Ammon's horn (tissue), 1 donor: ENCODE data around the gene FHIT.

ENCODE experiments used
- DNase-seq: peaks from one replicate; pipeline ENCODE4 v3.0.0-alpha.2; 2016; ENCODE audit warnings: low spot score

FHIT gene

GRCh38 chr3:60047426-60048200, 1203.6 kb downstream of the FHIT start:
- DNase-seq = no peak

DNA sequence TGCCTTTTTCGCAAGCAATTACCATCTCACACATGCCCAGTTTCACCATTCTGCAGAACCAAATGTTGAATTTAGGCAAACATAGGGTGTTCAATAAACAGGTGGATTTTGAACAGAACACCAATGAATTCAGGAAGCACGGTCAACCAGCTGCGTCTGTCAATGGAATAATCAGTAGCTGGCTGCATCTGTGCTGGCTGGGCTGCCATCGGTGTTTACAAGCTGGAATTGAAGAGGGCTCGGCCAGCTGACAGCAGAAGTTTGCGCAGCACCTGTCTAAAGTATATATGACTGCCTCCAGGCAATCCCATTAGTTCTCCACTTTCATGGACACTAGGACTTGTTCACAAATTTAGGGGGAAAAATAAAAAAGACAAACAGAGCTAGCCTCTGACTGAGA, 1205.0 kb downstream of the FHIT start:
- peak; percentile 29 for DNase-seq

DNA sequence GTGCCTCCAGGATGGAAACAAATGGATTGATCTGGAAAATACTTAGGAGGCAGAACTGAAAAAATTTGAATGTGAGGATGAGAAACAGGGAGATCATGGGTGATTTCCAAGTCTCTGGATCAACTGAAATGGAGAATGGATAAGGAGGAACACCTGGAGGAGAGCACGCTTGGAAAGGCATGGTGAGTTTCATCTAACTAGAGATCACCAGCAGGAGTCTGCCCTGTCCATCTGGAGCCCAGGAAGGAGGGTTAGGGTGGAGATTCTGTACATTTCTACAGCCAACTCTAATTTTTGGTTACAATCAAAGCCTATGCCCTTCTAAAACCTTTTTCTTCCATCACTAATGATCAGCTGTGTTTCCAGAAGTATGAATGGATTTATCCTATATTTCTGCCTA, 1205.6 kb downstream of the FHIT start:
- DNase-seq = no peak

GRCh38 chr3:60036803-60037202, 1214.4 kb downstream of the FHIT start:
- no peak for DNase-seq

DNA sequence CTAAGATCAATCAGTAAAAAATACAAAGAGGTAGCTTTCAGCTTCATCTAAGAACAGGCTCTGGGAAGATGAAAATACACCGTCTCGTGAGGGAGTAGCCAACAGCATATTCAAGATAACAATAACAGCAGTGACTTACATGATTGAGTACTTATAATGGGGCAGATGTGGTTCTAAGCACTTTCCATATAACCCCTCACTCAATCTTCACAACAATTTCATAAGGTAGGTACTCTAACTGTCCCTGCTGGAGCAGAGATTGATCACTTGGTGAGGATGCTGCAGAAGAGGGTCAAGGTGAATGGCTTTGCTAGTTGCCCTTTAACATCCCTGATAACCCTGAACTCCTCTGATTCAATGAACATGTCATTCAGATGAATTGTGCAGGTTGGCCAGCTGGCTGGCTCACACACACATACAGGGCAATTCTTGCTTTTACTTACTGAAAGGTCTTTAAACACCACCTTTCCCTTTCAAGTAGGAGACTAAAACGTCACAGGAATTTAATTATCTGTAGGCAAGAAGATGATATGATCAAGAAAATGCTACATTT, 1217.3 kb downstream of the FHIT start:
- no peak for DNase-seq

DNA sequence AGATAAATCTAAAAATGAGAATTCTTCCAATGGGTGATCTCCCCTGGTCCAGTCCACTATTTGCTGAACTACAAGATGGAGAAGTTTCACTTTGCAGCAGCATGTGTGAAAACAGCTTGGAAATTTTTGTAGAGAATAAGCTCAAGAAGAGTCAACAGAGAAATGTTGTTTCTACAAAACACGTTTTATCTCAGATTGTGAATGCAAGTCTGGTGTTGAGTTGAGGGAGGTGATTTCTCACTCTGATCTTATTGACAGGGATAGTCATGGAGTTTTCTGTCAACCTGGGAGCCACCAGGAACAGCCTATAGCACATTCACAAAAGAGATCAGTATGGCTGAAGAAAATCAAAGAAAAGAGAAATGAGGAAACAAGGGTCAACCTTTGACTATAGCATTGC, 1220.3 kb downstream of the FHIT start:
- DNase-seq = no peak

DNA sequence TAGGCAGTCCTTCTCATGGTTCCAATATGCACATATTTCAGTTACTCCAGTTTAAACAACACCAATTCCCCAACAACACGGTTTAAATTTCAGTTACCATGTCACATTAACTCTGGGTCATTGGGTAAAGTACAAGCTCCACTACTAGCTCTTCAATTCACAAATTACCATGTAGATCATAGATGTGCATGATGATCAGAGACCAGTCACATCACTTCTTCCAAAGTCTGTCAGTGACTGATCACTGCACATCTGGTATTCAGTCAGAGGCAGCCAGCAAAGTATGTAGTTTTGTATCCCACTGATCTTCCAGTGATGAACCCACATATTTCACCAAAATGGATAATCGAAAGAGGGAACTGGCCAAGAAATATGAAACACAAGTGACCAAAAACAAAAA, 1223.0 kb downstream of the FHIT start:
- no peak for DNase-seq

DNA sequence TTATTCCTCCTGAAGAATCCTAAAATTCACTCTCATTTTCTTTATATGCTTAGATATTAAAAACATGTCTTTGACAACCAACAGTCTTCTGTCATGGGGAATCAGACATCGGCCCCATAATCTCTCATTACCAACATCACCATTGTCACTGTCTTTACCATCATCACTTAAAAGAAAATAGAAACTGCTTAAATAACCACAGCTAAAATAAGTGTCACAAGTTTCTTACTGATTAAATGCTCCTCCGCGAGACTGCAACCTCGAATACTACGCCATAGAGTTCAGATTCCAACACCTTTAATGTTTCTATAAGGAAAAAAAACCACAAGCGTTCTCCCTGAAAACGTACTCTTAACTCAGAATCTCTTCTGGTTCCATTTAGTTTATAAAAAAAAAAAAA, 1223.9 kb downstream of the FHIT start:
- no peak for DNase-seq

DNA sequence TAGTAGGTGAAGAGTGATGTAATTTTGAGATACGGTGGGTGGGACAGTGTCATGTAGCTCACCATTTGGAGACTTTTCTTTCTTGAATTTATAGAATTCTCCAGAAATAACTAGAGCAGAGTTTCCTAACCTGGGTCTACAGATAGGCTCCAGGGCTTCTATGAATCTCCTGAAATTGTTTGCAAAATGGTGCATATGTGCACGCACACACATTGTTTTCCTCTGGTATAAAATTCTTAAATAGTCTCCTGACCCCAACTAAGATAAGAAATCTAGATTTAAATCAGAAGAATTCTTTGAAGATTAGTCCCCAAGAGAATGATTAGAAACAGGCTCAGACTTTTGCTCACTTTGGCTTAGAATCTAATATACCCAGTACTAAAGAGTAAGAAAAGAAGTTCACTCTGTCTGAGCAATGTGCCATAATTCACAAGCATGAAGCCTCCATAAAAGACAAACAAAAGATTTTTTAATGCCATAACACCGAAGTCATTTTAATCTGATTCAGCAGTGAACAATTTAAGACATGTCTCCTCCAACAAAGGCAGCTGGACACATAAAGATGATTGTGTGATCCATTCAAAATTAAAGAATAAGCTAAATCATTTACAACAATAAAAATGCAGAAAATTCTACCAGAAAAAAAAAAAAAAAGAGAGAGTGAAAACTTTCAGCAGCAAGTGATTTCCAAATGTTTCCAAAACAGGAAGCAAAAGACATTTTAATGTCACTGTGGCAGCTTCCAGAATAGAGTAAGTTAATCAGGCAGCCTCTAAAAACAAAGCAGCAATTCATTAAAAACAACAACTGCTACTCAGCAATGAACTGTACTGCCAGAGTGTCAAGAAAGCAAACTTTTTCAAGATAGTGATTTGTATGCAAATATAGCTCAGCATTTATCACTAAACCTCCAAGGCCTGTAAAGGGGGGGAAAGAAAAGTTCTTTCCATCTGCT, 1225.9 kb downstream of the FHIT start:
- DNase-seq = no peak

DNA sequence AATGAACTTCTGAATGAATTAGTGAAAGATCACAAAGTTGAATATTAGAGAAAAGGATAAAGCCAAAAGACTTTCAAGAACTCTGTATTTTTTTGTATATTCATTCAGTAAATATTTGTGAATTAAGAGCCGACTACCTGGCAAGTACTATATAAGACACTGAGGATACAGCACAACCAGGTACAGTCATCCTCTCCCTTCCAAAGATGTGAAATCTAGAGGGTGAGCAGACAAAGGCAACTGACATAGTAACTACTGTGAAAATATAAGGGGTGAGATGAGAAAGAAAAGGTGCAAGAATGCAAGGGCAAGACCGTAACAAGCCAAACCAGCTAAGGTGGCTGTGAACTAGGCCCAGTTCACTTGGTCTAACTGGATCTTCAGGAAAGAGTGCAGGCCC, 1226.9 kb downstream of the FHIT start:
- DNase-seq = no peak

DNA sequence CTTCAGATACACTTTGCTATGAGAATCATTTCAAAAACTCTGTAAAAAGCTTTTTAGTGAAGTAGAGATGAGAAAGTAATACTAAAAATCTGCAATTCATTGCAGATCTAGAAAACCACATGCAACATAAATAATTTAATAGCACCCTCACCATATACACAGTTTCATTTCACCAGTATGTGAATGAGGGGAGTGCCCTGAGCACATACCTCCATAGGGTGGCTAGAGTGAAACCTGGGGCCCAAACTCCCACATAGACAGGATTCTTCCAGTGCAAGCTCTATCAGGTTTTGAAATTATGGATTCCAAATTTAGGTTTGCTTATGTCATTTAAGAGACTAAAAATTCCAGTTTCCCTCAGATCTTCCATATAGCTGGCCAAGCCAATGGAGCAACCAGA, 1228.1 kb downstream of the FHIT start:
- DNase-seq = no peak

DNA sequence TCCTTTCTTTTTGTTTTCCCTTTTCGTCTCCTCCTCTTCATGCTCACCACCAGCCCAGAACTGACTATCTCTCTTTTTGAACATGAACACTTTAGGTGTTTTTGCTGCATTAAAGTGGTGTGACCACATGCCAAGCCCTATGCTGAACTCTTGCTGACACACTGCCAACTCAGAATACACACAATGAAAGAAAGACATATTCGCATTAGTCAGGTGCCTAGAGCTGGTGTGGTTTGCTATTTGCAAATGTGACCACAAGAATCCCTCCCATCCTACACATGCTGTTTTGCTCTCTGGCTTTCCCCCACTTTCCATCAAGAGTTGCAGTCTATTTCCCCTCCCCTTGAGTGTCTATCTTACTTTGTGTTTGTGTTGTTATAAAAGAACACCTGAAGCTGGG, 1233.6 kb downstream of the FHIT start:
- no peak for DNase-seq

- DNase-seq = no peak
Measured at GRCh38 chr3:60015032-60015705, 1236.1 kb downstream of the FHIT start.

DNA sequence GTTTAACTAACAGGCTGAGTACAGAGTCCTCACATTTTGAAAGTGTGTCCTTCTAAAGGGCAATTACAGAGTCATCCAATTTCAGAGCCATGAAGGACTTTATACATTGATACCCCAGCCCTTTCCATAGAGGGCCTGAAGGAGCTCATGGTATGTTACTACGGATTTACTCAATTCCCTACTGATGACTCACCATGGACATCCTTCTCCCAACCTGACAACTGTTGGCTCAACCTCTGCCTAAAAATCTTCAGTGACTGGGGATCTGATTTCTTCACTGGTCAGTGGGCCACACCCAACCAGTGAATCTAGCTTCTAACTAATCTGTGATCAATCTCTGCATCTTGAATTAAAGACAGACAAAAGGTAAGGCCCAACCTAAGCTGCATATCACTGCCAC, 1238.0 kb downstream of the FHIT start:
- no peak for DNase-seq

- no peak for DNase-seq
Measured at GRCh38 chr3:60011218-60011617, 1240.0 kb downstream of the FHIT start.

DNA sequence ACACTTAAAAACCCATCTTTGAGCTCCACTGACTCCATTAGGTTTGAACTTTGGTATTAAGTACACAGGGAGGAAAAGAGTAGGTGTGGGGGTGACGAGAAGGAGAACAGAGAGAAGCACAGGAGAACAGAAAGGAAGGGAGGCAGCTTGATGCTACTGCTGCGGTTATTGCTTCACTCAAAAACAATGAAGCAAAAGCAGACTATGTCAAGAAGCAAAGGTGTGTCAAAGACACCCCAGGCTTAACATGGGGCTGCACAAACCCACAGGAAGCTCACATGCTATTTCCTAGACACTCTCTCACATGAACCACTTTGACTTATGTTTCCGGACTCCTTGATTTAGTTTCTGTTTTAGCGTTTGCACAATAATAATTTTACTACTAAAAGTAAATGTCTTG, 1240.5 kb downstream of the FHIT start:
- no peak for DNase-seq

DNA sequence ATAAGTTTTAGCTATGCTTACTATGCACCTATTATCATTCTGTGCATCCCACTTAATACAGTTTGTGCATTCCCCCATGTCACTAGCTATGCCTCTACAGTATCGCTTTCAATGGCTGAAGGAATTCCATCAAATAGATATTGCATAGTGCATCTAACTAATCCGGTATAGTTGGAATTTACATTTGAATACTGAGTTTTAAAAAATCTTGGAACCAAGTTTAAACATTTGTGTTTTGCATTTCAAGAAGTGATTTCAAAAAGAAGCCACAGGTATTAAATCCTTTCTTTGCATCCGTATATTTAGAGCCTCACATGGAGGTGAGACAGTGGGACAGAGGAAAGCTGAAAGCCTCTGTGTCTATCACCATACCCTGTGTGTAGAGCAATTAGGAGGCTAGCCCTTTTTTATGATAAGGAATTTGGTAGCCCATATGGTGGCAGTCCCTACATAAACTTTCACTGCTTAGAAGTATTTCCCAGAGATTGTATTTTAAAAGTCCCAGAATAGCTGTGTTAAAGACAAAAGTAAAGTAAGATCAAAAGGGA, 1241.2 kb downstream of the FHIT start:
- DNase-seq = no peak

- no peak for DNase-seq
Measured at GRCh38 chr3:60001369-60001768, 1249.9 kb downstream of the FHIT start.

DNA sequence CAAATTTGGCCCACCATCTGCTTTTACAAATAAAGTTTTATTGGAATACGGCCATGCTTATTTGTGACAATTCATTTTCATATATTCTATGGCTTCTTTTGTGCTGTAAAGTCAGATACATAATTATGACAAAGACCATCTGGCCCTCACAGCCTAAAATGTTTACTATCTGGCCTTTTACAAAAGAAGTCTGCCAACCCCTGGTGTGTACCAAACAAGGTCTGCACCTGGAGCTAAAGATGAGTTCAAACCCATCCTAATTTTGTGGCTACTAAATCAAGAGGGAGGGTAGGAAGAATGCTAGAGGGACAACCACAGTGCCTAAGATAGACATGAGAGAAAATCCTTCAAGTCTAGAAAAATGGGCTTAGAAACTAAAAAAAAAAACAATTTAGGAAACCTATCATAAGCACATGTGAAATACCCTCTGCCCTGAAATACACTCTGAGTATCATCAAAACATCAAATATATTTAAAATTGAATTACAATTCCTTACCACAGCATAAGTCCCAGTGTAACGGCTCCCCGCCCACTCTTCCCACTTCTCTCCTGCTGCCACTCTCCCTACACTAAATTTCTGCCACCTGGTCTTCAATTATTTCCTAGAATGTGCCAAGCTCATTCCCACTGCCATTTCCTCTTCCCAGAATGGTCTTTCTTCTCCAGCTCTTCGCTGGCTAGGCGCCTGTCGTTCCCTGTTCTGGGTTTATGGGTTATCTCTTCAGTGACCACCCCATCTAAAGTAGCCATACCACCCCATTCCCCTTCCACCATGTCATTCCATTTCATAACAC, 1250.7 kb downstream of the FHIT start:
- DNase-seq = peak; percentile 48

DNA sequence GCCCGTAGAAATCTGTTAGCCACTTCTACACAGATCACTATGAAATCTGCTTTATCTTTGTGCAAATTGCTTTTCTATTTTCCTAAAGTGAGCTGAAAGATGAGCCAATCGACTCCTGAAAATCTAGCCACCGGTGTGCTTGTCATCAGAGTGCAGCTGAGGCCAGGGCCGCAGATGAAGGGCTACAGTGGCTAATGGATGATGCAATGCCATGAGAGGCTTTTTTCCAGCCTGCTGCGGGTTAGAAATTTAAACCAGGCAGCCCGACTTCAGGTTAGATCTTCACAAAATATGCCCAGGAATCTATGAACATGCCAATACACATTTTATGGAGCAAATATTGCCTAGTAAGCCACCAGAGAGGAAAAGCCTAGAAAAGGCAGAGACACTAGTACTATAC, 1253.2 kb downstream of the FHIT start:
- DNase-seq = no peak

DNA sequence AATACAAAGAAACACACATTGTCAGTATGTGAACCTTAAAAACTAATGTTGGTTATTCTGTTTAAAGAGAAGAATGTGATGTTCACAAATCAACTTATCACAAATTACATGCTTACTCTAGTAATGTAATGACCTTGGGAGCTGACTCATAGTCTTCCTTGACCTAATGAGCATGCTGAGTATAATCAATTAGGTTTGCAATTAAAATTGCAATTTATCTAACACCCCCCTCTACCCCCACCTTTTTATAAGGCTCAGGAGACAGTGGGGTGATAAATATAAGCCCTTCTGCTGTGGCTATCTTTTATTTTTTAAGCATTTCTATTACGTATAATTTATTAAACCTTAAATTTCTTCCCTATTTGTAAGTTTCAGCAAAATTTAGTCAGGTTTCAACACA, 1253.7 kb downstream of the FHIT start:
- no peak for DNase-seq
